Muscle layer of duodenum (tissue), 2 donors: ENCODE measurements around the gene NSUN7.
"Not testable (repeated sequence)": the region's sequence is repeated elsewhere in the genome, so short reads cannot be mapped to it uniquely, and the experiment has no call there.

Source experiments
- H3K27ac ChIP-seq: one replicate; pipeline ENCODE4 v1.7.0; 2013; ENCODE audit warnings: mild to moderate bottlenecking, low read length
- H3K27me3 ChIP-seq: one replicate; pipeline ENCODE4 v1.7.0; 2013; ENCODE audit warnings: low read depth, mild to moderate bottlenecking, control low read depth, low read length
- H3K36me3 ChIP-seq, 2 donors: one replicate each; pipeline ENCODE4 v1.7.0; 2013; ENCODE audit warnings: low read length in 2 of 2, control low read depth in 1 of 2, mild to moderate bottlenecking in 1 of 2; ENCODE audit not compliant: insufficient read depth in 2 of 2, control insufficient read depth in 1 of 2
- H3K4me1 ChIP-seq, 2 donors: one replicate each; pipeline ENCODE4 v1.7.0; 2013; ENCODE audit warnings: low read length in 2 of 2, mild to moderate bottlenecking in 2 of 2, control low read depth in 1 of 2, moderate library complexity in 1 of 2; ENCODE audit not compliant: insufficient read depth in 2 of 2, control insufficient read depth in 1 of 2
- H3K4me3 ChIP-seq, 2 donors: one replicate each; pipeline ENCODE4 v1.7.0; 2013; ENCODE audit warnings: low read length in 2 of 2, low read depth in 1 of 2, mild to moderate bottlenecking in 1 of 2
- H3K9me3 ChIP-seq, 2 donors: one replicate each; pipeline ENCODE4 v1.7.0; 2013; ENCODE audit warnings: low read length in 2 of 2, control low read depth in 1 of 2, mild to moderate bottlenecking in 1 of 2; ENCODE audit not compliant: control insufficient read depth in 1 of 2
- donor health status: healthy.

NSUN7 gene

DNA sequence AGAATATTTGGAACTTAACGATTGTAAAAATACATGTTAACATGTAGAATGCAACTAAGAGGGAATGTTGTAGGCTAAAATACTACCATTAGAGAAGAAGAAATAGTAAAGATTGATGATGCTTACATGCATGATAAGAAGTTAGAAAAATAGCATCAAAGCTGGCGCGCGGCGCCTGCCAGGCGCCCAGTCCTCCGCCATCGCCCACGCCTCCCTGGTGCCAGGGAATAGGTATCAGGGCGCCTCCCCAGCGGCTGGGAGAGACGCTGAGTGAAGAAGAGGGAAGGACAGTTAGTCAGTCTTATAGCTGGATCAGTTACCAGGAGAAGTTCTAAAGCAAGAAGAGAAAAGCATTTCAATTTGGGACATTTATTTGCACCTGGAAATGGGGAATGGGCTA, 36.0 kb downstream of the NSUN7 start:
- no peaks in the 10 kb centered on the region for H3K27me3 ChIP-seq
- no peak overlapping the region for H3K27ac ChIP-seq
- H3K9me3 ChIP-seq: no peaks in the 10 kb centered on the region
- no peaks in the 10 kb centered on the region for H3K36me3 ChIP-seq
- no peak overlapping the region for H3K4me3 ChIP-seq
- H3K4me1 ChIP-seq: no peaks in the 10 kb centered on the region

DNA sequence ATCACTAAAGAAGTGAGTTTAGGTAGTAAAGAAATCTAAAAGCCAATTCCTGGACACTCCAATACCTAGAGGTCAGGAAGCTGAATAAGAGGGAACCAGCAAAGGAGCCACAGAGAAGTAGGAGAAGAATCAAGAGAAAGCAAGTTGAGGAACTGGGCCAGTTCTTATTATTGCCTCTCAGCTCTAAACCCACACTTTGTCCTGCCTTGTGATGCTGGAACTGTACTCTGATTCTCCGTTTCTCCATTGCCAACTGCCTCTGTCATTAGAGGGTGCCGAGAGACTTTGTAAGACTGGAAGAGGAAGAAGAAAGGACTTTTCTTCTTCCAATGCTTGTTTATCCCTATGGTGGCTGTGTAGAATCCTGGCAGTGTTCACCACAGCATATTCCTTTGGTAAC, 38.6 kb downstream of the NSUN7 start:
- Histone ChIP-seq H3K4me3 (no peak overlapping the region), H3K27me3 (no peaks in the 10 kb centered on the region), H3K4me1 (no peaks in the 10 kb centered on the region), H3K9me3 (no peaks in the 10 kb centered on the region), H3K27ac (no peak overlapping the region), H3K36me3 (no peaks in the 10 kb centered on the region)

DNA sequence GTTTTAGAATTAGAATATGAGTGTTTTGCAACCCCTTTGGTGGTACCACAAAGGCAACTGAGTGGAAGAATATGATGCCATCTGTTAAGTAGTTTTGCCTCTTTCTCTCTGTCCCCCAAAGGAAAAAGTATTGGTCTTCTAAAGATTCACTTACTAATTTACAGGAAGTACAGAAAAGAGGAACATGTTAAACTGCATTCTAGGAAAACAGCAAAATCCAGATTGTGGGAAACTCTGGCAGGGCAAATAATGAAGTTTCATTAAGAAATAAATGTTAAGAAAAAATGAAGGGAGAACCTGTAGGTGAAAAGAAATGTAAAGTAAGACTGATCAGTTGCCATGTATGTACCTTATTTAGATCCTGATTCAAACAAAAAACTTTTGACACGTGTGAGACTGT, 39.3 kb downstream of the NSUN7 start:
- H3K4me3 ChIP-seq: no peak overlapping the region
- no peak overlapping the region for H3K27ac ChIP-seq
- H3K36me3 ChIP-seq: no peaks in the 10 kb centered on the region
- H3K9me3 ChIP-seq: no peaks in the 10 kb centered on the region
- H3K27me3 ChIP-seq: no peaks in the 10 kb centered on the region
- H3K4me1 ChIP-seq: no peaks in the 10 kb centered on the region

DNA sequence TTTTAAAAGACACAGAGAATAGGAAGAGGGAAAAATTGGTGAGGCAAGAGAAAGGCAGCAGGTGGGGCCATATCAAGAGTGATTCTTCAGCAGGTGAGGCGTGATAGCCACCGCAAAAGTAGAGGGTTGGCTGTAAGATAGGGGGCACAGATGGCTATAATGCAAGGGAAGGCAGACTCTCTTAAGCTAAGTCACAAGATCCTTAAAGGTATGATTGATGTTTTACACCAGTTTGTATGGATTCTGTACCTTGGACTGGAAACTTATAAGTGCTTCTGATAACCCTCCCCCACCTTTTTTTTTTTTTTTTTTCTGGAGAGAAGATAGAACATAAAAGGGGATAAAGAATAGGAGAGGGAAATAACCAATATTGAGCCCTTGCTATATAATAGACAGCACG, 40.0 kb downstream of the NSUN7 start:
- Histone ChIP-seq H3K9me3 (no peaks in the 10 kb centered on the region), H3K27me3 (no peaks in the 10 kb centered on the region), H3K4me1 (no peaks in the 10 kb centered on the region), H3K36me3 (no peaks in the 10 kb centered on the region), H3K4me3 (no peak overlapping the region), H3K27ac (no peak overlapping the region)

DNA sequence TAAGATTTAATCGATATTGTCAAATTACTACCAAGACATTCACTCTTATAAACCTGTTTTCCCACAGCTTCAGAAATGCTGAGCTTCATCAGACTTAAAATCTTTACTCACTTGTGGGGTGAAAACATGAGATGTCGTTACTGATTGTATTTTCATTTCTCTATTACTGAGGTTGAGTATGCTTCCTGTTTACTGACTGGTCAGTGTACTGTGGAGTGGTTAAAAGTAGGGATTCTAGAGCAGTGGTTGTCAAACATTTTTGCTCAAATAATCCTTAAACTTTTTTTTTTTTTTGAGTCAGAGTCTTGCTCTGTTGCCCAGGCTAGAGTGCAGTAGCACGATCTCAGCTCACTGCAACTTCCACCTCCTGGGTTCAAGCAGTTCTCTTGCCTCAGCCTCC, 50.3 kb downstream of the NSUN7 start:
- Histone ChIP-seq H3K9me3 (no peaks in the 10 kb centered on the region), H3K36me3 (no peaks in the 10 kb centered on the region), H3K4me3 (no peak overlapping the region), H3K27ac (no peak overlapping the region), H3K27me3 (no peaks in the 10 kb centered on the region), H3K4me1 (no peaks in the 10 kb centered on the region)

DNA sequence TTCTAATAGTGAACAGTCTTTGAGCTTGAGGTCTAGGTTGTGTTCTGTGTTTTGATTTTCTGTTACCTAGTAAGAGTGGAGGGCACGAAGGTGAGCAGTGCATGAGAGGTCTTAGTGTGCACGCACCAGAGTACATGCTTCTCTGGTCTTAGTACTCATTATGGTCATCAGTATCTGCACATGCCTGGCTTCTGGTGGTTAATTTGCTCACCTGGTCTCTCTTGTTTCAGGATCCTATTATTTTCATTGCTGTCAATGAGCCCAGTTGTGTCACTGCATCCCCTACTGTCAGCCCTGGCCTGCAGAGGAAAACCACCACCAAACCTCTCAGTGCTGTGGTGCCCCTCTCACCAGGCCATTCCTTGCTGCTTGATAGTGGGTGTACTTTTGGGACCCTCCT, 54.8 kb downstream of the NSUN7 start:
- Histone ChIP-seq H3K27ac (no peak overlapping the region), H3K9me3 (no peaks in the 10 kb centered on the region), H3K36me3 (no peaks in the 10 kb centered on the region), H3K27me3 (no peaks in the 10 kb centered on the region), H3K4me1 (peaks cover 0 to 5% of the 10 kb centered on the region in 2 donors), H3K4me3 (no peak overlapping the region)

DNA sequence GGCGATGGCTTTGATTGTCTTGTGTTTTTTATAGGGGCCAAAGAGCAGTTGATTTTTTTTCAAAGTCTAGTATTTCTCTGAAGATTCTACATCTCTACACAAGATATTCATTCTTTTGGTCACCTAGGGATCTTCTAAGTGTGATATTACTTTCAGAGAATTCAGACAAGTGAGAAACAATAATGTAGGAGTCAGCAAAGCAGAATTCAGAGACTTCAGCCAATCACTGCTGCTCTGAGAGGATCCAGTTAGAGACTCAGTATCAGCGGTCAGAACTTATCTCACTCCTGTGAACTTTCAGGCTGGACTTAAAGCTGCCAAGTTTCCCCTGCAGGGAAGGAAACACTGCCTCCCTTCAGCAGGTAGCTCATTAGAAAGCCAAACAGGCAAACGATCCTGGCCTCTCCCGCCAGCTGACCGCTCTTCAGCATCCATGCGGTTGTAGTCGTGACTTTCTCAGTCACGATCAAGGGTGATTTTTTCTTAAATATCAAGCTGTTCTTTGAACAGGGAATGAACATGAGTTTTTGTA, 59.2 kb downstream of the NSUN7 start:
- peaks cover 0 to 1% of the 10 kb centered on the region in 2 donors for H3K36me3 ChIP-seq
- no peaks in the 10 kb centered on the region for H3K27me3 ChIP-seq
- no peak overlapping the region for H3K4me3 ChIP-seq
- no peak overlapping the region for H3K27ac ChIP-seq
- no peaks in the 10 kb centered on the region for H3K9me3 ChIP-seq
- H3K4me1 ChIP-seq: peaks cover 0 to 5% of the 10 kb centered on the region in 2 donors

DNA sequence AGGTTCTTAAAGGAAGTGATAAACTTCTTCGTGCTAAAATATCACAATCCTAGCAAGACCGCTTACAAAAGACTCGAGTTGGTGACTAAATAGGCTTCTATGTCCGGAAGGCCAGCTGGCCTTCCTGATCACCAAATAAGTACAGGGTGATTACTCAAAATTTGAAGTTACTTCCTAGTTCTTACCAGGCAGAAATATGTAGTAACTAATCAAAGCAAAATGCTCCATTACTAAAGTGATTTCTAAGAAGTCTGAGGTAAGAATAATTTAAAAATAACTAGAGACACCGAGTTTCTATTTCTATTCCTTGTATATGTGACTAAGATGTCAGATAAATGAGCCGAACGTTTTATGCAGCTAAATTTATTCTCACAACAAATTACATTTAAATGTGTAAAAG, 62.2 kb downstream of the NSUN7 start:
- Histone ChIP-seq H3K4me3 (no peak overlapping the region), H3K36me3 (peaks cover 8 to 18% of the 10 kb centered on the region in 2 donors), H3K27ac (no peak overlapping the region), H3K27me3 (no peaks in the 10 kb centered on the region), H3K9me3 (no peaks in the 10 kb centered on the region), H3K4me1 (peaks cover 0 to 4% of the 10 kb centered on the region in 2 donors)

DNA sequence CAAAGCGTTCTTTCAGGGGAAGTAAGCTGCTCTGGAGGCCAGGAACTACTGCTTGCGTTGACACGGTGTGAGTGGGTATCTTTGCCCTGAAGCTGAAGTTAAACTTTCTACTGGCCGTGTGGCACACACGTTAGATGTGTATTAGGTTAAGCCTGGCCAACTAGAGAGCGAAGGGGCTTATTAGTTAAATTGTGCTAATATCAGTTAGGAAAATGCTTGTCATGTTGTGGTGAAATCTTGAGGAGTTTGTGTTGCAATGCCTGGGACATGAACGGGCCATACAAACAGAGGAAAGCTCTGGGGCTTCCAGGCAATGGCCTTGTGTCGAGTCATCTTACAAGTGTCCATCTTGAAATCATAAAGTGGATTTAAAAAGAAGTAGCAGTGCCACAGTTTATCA, 62.6 kb downstream of the NSUN7 start:
- no peak overlapping the region for H3K4me3 ChIP-seq
- H3K4me1 ChIP-seq: peaks cover 0 to under 1% of the 10 kb centered on the region in 2 donors
- peaks cover 8 to 18% of the 10 kb centered on the region in 2 donors for H3K36me3 ChIP-seq
- no peaks in the 10 kb centered on the region for H3K27me3 ChIP-seq
- H3K27ac ChIP-seq: peak overlapping the region; percentile 28
- no peaks in the 10 kb centered on the region for H3K9me3 ChIP-seq

DNA sequence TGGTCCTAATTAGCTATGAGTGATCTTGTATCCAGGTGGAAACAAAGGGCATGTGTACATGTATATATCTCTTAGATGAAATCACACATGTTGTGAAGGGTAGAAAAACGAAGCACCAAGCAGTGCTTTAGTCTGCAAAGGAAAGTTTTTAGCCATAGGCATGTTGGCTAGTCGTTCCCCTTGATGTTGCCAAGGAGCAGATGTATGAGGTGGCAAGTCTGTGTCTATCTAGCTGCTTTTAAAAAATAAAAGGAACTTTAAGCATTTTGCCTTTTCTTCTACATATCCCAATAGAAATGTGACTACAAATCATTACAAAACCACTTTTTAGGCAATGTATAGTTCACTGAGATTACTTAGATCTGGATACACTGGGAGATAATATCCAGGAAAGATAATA, 63.1 kb downstream of the NSUN7 start:
- Histone ChIP-seq H3K27ac (peak overlapping the region; percentile 28), H3K36me3 (peaks cover 8 to 18% of the 10 kb centered on the region in 2 donors), H3K4me1 (no peaks in the 10 kb centered on the region)

DNA sequence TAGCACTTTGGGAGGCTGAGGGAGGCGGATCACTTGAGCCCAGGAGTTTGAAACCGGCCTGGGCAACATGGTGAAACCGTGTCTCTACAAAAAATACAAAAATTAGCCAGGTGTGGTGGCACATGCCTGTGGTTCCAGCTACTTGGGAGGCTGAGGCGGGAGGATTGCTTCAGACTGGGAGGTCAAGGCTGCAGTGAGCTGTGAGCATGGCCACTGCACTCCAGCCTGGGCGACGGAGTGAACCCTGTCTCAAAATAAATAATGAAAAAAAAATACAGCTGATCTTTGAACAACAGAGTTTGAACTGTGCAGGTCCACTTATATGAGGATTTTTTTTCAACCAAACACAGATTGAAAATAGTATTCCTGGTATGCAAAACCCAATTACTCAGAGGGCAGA, 67.4 kb downstream of the NSUN7 start:
- not testable (repeated sequence) for H3K9me3 ChIP-seq, H3K27me3 ChIP-seq, H3K27ac ChIP-seq, H3K4me3 ChIP-seq, H3K4me1 ChIP-seq
- peaks cover 10 to 32% of the 10 kb centered on the region in 2 donors for H3K36me3 ChIP-seq

More for the DNA sequence above, 63.1 kb downstream of the NSUN7 start:
- H3K4me3 ChIP-seq: no peak overlapping the region
- no peaks in the 10 kb centered on the region for H3K9me3 ChIP-seq
- no peaks in the 10 kb centered on the region for H3K27me3 ChIP-seq

DNA sequence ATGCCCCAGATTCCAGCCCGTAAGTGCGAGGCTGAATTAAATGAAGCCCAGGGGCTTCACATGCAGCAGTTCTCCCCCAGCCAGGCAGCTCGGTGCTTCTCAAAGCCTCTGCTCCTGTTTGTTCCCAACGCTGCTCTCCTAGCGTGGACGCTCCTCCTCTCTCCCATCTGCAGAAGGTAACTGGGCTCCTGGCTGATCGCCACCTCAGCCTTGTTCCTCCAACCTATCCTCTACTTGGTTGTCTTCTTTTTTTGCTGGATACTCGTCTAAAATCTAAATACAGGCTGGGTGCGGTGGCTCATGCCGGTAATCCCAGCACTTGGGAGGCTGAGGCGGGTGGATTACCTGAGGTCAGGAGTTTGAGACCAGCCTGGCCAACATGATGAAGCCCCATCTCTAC, 70.3 kb downstream of the NSUN7 start:
- Histone ChIP-seq H3K4me1 (no peaks in the 10 kb centered on the region), H3K27me3 (no peaks in the 10 kb centered on the region), H3K9me3 (no peaks in the 10 kb centered on the region), H3K36me3 (peaks cover 23 to 42% of the 10 kb centered on the region in 2 donors), H3K4me3 (no peak overlapping the region), H3K27ac (no peak overlapping the region)
